IMR-90 (cell line): Measurements from ENCODE around the gene C6orf136. TPM values are rescaled to one million over a fixed set of nuclear protein-coding genes. Genes with fewer than 3 reads are reported as not detected.

Experiments used
- ATAC-seq: fragments of 200-7000 bp; cut with Tn5 transposase; 2 replicates; pipeline ENCODE4 v1.9.1; 2020; ENCODE audit warnings: low read depth, mild to moderate bottlenecking, moderate library complexity
- BruUV-seq: library from RNA; stranded (reverse); fragments of 400-500 nt; replicated peaks from 2 replicates; lab custom pipeline; 2021; lab: Mats Ljungman, UMichigan
- CTCF ChIA-PET: fragments of 300-600 bp; formaldehyde crosslinking; extraction: SDS; loops from one replicate; lab custom pipeline; 2021; ENCODE audit warnings: antibody characterized with exemption; lab: Yijun Ruan, JAX
- POLR2A ChIA-PET: fragments of 300-600 bp; sonication (Branson Sonifier 250); formaldehyde crosslinking; loops from one replicate; lab custom pipeline; 2022; ENCODE audit warnings: antibody characterized with exemption; ENCODE audit not compliant: unreplicated experiment; lab: Charles Lee
- DNase-seq: peaks from one replicate; pipeline ENCODE4 v3.0.0; 2013
- H2AFZ ChIP-seq: replicated peaks from 2 replicates; pipeline ENCODE3; 2013; ENCODE audit warnings: low read length, mild to moderate bottlenecking; ENCODE audit not compliant: poor library complexity
- H2AK5ac ChIP-seq: 2 replicates; pipeline ENCODE4 v1.6.1; 2013; ENCODE audit warnings: low read depth, low read length, inconsistent platforms
- H2AK9ac ChIP-seq: replicated peaks from 2 replicates; pipeline ENCODE3; 2013; ENCODE audit warnings: mild to moderate bottlenecking, low read depth, low read length, moderate library complexity; ENCODE audit not compliant: poor library complexity
- H2BK120ac ChIP-seq: 2 replicates; pipeline ENCODE4 v1.6.1; 2013; ENCODE audit warnings: low read depth, low read length, inconsistent platforms
- H2BK15ac ChIP-seq: 3 replicates; pipeline ENCODE4 v1.6.1; 2013; ENCODE audit warnings: low read depth, low read length, inconsistent platforms
- H2BK20ac ChIP-seq: 2 replicates; pipeline ENCODE4 v1.6.1; 2013; ENCODE audit warnings: low read depth, mild to moderate bottlenecking, inconsistent platforms, low read length, moderate library complexity
- H2BK5ac ChIP-seq: 2 replicates; pipeline ENCODE4 v1.6.1; 2013; ENCODE audit warnings: mild to moderate bottlenecking, low read depth, low read length, inconsistent platforms; ENCODE audit not compliant: poor library complexity, severe bottlenecking
- H3K14ac ChIP-seq: replicated peaks from 2 replicates; pipeline ENCODE4 v1.6.1; 2013; ENCODE audit warnings: low read depth, low read length, inconsistent platforms
- H3K18ac ChIP-seq: 2 replicates; pipeline ENCODE4 v1.6.1; 2013; ENCODE audit warnings: low read depth, low read length, control low read depth
- H3K23ac ChIP-seq: 2 replicates; pipeline ENCODE4 v1.6.1; 2013; ENCODE audit warnings: low read depth, low read length, inconsistent platforms
- H3K27ac ChIP-seq: 2 replicates; pipeline ENCODE4 v1.5.1; 2013; ENCODE audit warnings: mild to moderate bottlenecking, control low read depth, low read length; ENCODE audit not compliant: insufficient read depth
- H3K27me3 ChIP-seq: 2 replicates; pipeline ENCODE4 v1.6.1; 2013; ENCODE audit warnings: low read length; ENCODE audit not compliant: control insufficient read depth, insufficient read depth
- H3K36me3 ChIP-seq: 2 replicates; pipeline ENCODE4 v1.6.1; 2013; ENCODE audit warnings: low read length, mixed read lengths; ENCODE audit not compliant: control insufficient read depth, insufficient read depth
- H3K4ac ChIP-seq: 2 replicates; pipeline ENCODE4 v1.6.1; 2013; ENCODE audit warnings: low read depth, low read length, inconsistent platforms
- H3K4me1 ChIP-seq: 2 replicates; pipeline ENCODE4 v1.6.1; 2013; ENCODE audit warnings: low read length, mixed read lengths; ENCODE audit not compliant: control insufficient read depth, insufficient read depth
- H3K4me2 ChIP-seq: 2 replicates; pipeline ENCODE4 v1.6.1; 2013; ENCODE audit warnings: low read depth, mild to moderate bottlenecking, control low read depth, low read length, moderate library complexity
- H3K4me3 ChIP-seq: 2 replicates; pipeline ENCODE4 v1.5.1; 2013; ENCODE audit warnings: low read depth, mild to moderate bottlenecking, control low read depth, low read length, moderate library complexity; ENCODE audit not compliant: insufficient read depth
- H3K56ac ChIP-seq: 2 replicates; pipeline ENCODE4 v1.6.1; 2013; ENCODE audit warnings: low read length, inconsistent platforms; ENCODE audit not compliant: insufficient read depth; ENCODE audit errors: extremely low read depth
- H3K79me1 ChIP-seq, 2 experiments: 2 replicates each; pipeline ENCODE4 v1.6.1; 2013; ENCODE audit warnings: low read length in 2 of 2, inconsistent platforms in 1 of 2, low read depth in 1 of 2
- H3K9ac ChIP-seq: 2 replicates; pipeline ENCODE4 v1.6.1; 2013; ENCODE audit warnings: low read depth, low read length, control low read depth
- H3K9me1 ChIP-seq: 2 replicates; pipeline ENCODE4 v1.6.1; 2013; ENCODE audit warnings: low read length, inconsistent platforms; ENCODE audit not compliant: insufficient read depth
- H3K9me3 ChIP-seq: 2 replicates; pipeline ENCODE4 v1.6.1; 2013; ENCODE audit warnings: low read length; ENCODE audit not compliant: control insufficient read depth, insufficient read depth
- H4K20me1 ChIP-seq: 2 replicates; pipeline ENCODE4 v1.6.1; 2013; ENCODE audit warnings: low read length, inconsistent platforms; ENCODE audit not compliant: insufficient read depth
- H4K5ac ChIP-seq: 2 replicates; pipeline ENCODE4 v1.6.1; 2013; ENCODE audit warnings: mild to moderate bottlenecking, low read depth, low read length, control low read depth
- H4K8ac ChIP-seq, 2 experiments: 2 replicates each; pipeline ENCODE4 v1.6.1; 2013; ENCODE audit warnings: low read depth in 2 of 2, low read length in 2 of 2, control low read depth in 1 of 2, inconsistent platforms in 1 of 2
- H4K91ac ChIP-seq: 2 replicates; pipeline ENCODE4 v1.6.1; 2013; ENCODE audit warnings: low read depth, low read length, inconsistent platforms; ENCODE audit not compliant: insufficient read depth
- CHD1 ChIP-seq: IDR thresholded peaks from 2 replicates; pipeline ENCODE4 v1.6.1; 2012; ENCODE audit warnings: low read depth, low read length, improper control_type of control experiment
- POLR2A ChIP-seq: IDR thresholded peaks from 2 replicates; pipeline ENCODE4 v1.6.1; 2012; ENCODE audit warnings: mild to moderate bottlenecking, low read depth, low read length
- dilution Hi-C: fragments of 300-500 bp; cut with HindIII; formaldehyde crosslinking; loops from one replicate; pipeline ENCODE4 v1.14.3; 2018; ENCODE audit warnings: low sequenced_read_pairs; ENCODE audit not compliant: unreplicated experiment
- in situ Hi-C: fragments of 300-500 bp; cut with MboI; formaldehyde crosslinking; loops from 3 replicates; pipeline ENCODE4 v1.14.3; 2019; ENCODE audit warnings: low sequenced_read_pairs, inconsistent platforms, mixed read lengths
- intact Hi-C: fragments of 100-400 bp; cut with micrococcal nuclease; formaldehyde crosslinking; loops from 2 replicates; pipeline ENCODE4 v1.10.0; 2022
- polyA plus RNA-seq, 3 experiments: library from polyadenylated mRNA; depleted of rRNA; stranded (reverse); fragments of >200 nt; gene quantifications; 2 replicates each; pipeline ENCODE4 v1.2.3, GENCODE V29; 2012; ENCODE audit warnings: low replicate concordance in 1 of 3
- total RNA-seq: library from RNA; depleted of rRNA; stranded (reverse); fragments of >200 nt; gene quantifications from 2 replicates; pipeline ENCODE4 v1.2.3, GENCODE V29; 2012

The C6orf136 gene
- total and polyA plus RNA-seq, 2 of the 4 experiments (the other 2 are of a cell fraction) = 1.1 to 11.7 TPM

DNA sequence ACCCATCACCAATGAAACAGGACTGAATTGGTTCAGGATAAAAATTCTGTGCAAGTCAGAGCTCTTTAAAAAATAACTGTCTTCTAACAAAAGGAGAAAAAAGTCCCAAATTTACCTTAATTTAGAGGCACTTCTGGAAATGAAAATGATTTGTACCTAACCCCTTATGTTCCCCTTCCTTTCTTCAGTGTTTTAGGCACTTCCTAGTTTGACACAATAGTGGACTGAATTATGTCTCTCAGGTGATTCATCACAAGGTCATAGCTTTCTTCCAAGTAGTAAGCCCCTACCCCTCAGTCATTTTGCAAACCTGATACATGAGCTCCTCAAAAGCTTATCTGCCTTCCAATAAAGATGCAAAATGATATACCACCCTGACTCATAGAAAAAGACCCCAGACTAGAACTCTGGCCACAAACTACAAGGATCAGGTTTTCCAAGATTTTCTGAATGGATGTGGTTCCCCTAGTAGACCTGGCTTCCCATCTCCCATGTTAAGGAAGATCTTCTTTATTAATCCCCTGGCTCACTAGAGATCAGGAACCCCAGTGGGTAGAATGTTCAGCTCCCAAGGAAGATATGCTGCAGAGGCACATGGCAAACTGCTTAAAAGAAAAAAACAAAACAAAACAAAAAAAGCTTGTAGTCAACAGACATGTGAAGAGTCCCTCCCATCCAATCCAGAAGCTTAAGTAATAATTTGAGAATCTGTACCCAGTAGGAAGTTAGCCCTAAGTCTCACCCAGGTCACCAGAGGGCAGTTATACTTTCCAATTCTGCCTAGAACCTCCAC is 33.5 kb upstream of the C6orf136 start:
- in situ Hi-C loops = no loop called here
- Histone ChIP-seq H3K56ac (no peak overlapping the region; the same call in 1 of the 2 replicates), H3K4me3 (no peak overlapping the region), H4K5ac (no peak overlapping the region), H3K4me1 (peaks cover 7% of the 10 kb centered on the region), H4K20me1 (peaks cover 58% of the 10 kb centered on the region), H2AK9ac (no peak overlapping the region), H4K91ac (no peak overlapping the region), H3K23ac (peak overlapping the region; percentile 13), H3K4ac (no peak overlapping the region), H3K9me3 (no peaks in the 10 kb centered on the region), H2BK5ac (no peak overlapping the region), H3K14ac (no peak overlapping the region; the same call in 1 of the 2 replicates), H3K4me2 (no peak overlapping the region; the same call in 1 of the 2 replicates), H3K9ac (no peak overlapping the region), H2AFZ (no peak overlapping the region), H2BK15ac (no peak overlapping the region), H3K79me1 (peaks cover 42 to 66% of the 10 kb centered on the region in 2 experiments), H2BK20ac (no peak overlapping the region), H3K27ac (no peak overlapping the region), H3K9me1 (peaks cover 10% of the 10 kb centered on the region), H3K18ac (no peak overlapping the region), H2BK120ac (no peak overlapping the region), H3K27me3 (no peaks in the 10 kb centered on the region), H2AK5ac (no peak overlapping the region), H4K8ac (no peak overlapping the region), H3K36me3 (peaks cover 29% of the 10 kb centered on the region)
- ATAC-seq = no peak
- DNase-seq = peak; percentile 52
- BruUV-seq = no TSS peak
- dilution Hi-C loops = no loop called here
- intact Hi-C loops = no loop called here
- TF ChIP-seq CHD1 (no peak), POLR2A (0 out of 2 replicates have a peak, but pooled peaks have one; percentile 18)
- ChIA-PET CTCF (interaction anchor here (1.8 kb wide), 1 partner anchor 13 kb away, joined by 6 read pairs; no protein-coding TSS in a partner anchor), POLR2A (interaction anchor here (0.6 to 2.2 kb wide), 6 partner anchors 9 to 110 kb away, joined by 3 to 14 read pairs (median 3); partner anchors contain the start of gene DHX16)
